GM12878 (cell line): ENCODE results near the gene ZBTB8OS. TPM values are rescaled to one million over a fixed set of nuclear protein-coding genes. Genes with fewer than 3 reads are reported as not detected.

ENCODE experiments used
- ATAC-seq: fragments of 200-7000 bp; cut with Tn5 transposase; 3 replicates; pipeline ENCODE4 v1.9.1; 2020; ENCODE audit warnings: mild to moderate bottlenecking, moderate library complexity
- BruUV-seq: library from RNA; stranded (reverse); fragments of 400-500 nt; replicated peaks from 2 replicates; lab custom pipeline; 2021; lab: Mats Ljungman, UMichigan
- CTCF ChIA-PET: fragments of 300-600 bp; sonication (Branson Sonifier 250); formaldehyde crosslinking; extraction: SDS; loops from one replicate; lab custom pipeline; 2021; ENCODE audit warnings: inconsistent platforms; lab: Yijun Ruan, JAX
- POLR2A ChIA-PET: fragments of 350-600 bp; formaldehyde crosslinking; extraction: SDS; loops from one replicate; lab custom pipeline; 2021; ENCODE audit warnings: inconsistent platforms; lab: Charles Lee
- RAD21 ChIA-PET: fragments of 300-600 bp; sonication (Branson Sonifier 250); formaldehyde crosslinking; loops from one replicate; lab custom pipeline; 2023; ENCODE audit warnings: antibody characterized with exemption; ENCODE audit not compliant: unreplicated experiment; lab: Charles Lee
- SMC1A ChIA-PET: fragments of 300-600 bp; sonication (Branson Sonifier 250); formaldehyde crosslinking; loops from one replicate; lab custom pipeline; 2023; ENCODE audit not compliant: unreplicated experiment, uncharacterized antibody; lab: Charles Lee
- DNase-seq: peaks from one replicate; pipeline ENCODE4 v3.0.0-alpha.2; 2011; ENCODE audit warnings: low read depth, low spot score
- FAIRE-seq: peaks from 3 replicates; lab custom pipeline; 2011; peaks lifted over from hg19 to GRCh38; lab: Jason Lieb, UNC
- H2AFZ ChIP-seq: 2 replicates; pipeline ENCODE4 v1.6.0; 2011; ENCODE audit warnings: low read depth, low read length, control low read depth; ENCODE audit not compliant: control insufficient read depth
- H3K27ac ChIP-seq: 2 replicates; pipeline ENCODE4 v1.5.1; 2011; ENCODE audit warnings: control low read depth; ENCODE audit not compliant: control insufficient read depth, insufficient read depth
- H3K27me3 ChIP-seq, 2 experiments: replicated peaks in 1 of 2; 2 replicates each; pipeline versions ENCODE4 v1.6.0 to v1.6.1; 2011; ENCODE audit warnings: low read length in 1 of 2; ENCODE audit not compliant: control insufficient read depth in 2 of 2, insufficient read depth in 2 of 2
- H3K36me3 ChIP-seq, 2 experiments: 2 replicates each; pipeline ENCODE4 v1.5.1; 2011; ENCODE audit warnings: low read length in 1 of 2; ENCODE audit not compliant: control insufficient read depth in 2 of 2, insufficient read depth in 2 of 2
- H3K4me1 ChIP-seq: 2 replicates; pipeline ENCODE4 v1.6.1; 2011; ENCODE audit warnings: mild to moderate bottlenecking, low read length, moderate library complexity, mixed read lengths; ENCODE audit not compliant: control insufficient read depth, insufficient read depth
- H3K4me2 ChIP-seq: 2 replicates; pipeline ENCODE4 v1.6.0; 2011; ENCODE audit warnings: control low read depth; ENCODE audit not compliant: control insufficient read depth, insufficient read depth
- H3K4me3 ChIP-seq: fragments of 200-600 bp; sonication (generic); 2 replicates; pipeline ENCODE4 v1.5.1; 2016
- H3K79me2 ChIP-seq: 2 replicates; pipeline ENCODE4 v1.6.0; 2011; ENCODE audit warnings: low read length; ENCODE audit not compliant: control insufficient read depth, insufficient read depth
- H3K9ac ChIP-seq: 2 replicates; pipeline ENCODE4 v1.8.0; 2011; ENCODE audit warnings: low read length, control low read depth, mixed read lengths; ENCODE audit not compliant: control insufficient read depth, insufficient read depth
- H3K9me3 ChIP-seq: replicated peaks from 3 replicates; pipeline ENCODE4 v1.5.1; 2011; ENCODE audit warnings: mild to moderate bottlenecking, low read length; ENCODE audit not compliant: control insufficient read depth, insufficient read depth
- H4K20me1 ChIP-seq: 2 replicates; pipeline ENCODE4 v1.6.0; 2011; ENCODE audit not compliant: control insufficient read depth, insufficient read depth
- CBFB ChIP-seq: IDR thresholded peaks from 2 replicates; pipeline ENCODE4 v1.6.1; 2016; ENCODE audit warnings: antibody characterized with exemption, low read depth
- HDGF ChIP-seq: fragments of 450-650 bp; IDR thresholded peaks from 2 replicates; pipeline ENCODE4 v1.6.1; 2016; ENCODE audit warnings: antibody characterized with exemption
- MLLT1 ChIP-seq: fragments of 450-650 bp; IDR thresholded peaks from 2 replicates; pipeline ENCODE4 v1.6.1; 2016; ENCODE audit warnings: mild to moderate bottlenecking
- POLR2AphosphoS5 ChIP-seq: IDR thresholded peaks from 2 replicates; pipeline ENCODE4 v1.6.1; 2011; ENCODE audit warnings: mild to moderate bottlenecking, low read length, inconsistent platforms
- YY1 ChIP-seq: IDR thresholded peaks from 2 replicates; pipeline ENCODE4 v1.6.1; 2011; ENCODE audit warnings: low read depth, mild to moderate bottlenecking, low read length
- WGBS: methylation state at CpG from one replicate; pipeline ENCODE4 v1.1.6; 2016; ENCODE audit warnings: low lambda C conversion rate; ENCODE audit not compliant: insufficient replicate concordance, insufficient coverage; ENCODE audit errors: missing lambda C conversion rate; 5-methylcytosine and 5-hydroxymethylcytosine counted together
- in situ Hi-C: fragments of 300-500 bp; cut with MboI; formaldehyde crosslinking; loops from 9 replicates; pipeline ENCODE4 v1.14.3; 2018; ENCODE audit warnings: mixed read lengths
- intact Hi-C: fragments of 100-400 bp; cut with micrococcal nuclease; formaldehyde crosslinking; loops from one replicate; pipeline ENCODE4 v1.14.2; 2022; ENCODE audit not compliant: unreplicated experiment
- polyA plus RNA-seq, 11 experiments: library from polyadenylated mRNA; depleted of rRNA in 4 of 11; unstranded in 6 of 11; stranded (reverse) in 5 of 11; fragments of >200 nt; fragmentation: Nextera tagmentation in 4 of 11; fragmentation: Illumina TruSeq in 1 of 11; extraction: Ambion mirVana in 4 of 11; extraction: Trizol in 1 of 11; gene quantifications; 1 replicate in 1 of 11; 2 replicates in 10 of 11; pipeline versions ENCODE4 v1.2.1 to v1.2.3, GENCODE V29; 2011 to 2016; ENCODE audit warnings: inconsistent platforms in 2 of 11, missing spikeins in 2 of 11, low read depth in 1 of 11
- total RNA-seq, 4 experiments: library from RNA; depleted of rRNA in 3 of 4; stranded (reverse); fragments of >200 nt in 3 of 4; fragmentation: Illumina TruSeq in 1 of 4; extraction: Trizol in 1 of 4; gene quantifications; 2 replicates each; pipeline versions ENCODE4 v1.2.1 to v1.2.3, GENCODE V29; 2013 to 2021

The ZBTB8OS gene
- total and polyA plus RNA-seq, 10 of the 15 experiments (the other 5 are each of a cell fraction or from before 2014, with no cell fraction given) = 77.8 to 350 (median 139) TPM

DNA sequence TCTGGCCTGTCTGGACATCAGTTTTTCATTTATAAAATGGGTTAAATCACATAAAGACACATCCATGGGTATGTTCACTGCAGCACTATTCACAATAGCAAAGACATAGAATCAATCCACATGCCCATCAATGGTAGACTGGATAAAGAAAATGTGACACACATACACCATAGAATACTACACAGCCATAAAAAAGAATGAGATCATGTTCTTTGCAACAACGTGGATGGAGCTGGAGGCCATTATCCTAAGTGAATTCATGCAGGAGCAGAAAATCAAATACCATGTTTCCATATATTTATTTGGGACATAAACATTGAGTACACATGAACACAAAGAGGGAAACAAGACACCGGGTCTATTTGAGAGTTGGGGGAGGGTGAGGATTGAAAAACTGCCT is 28.1 kb downstream of the ZBTB8OS start:
- intact Hi-C loops = no loop called here
- POLR2A ChIA-PET = interaction anchor here (0.9 kb wide), 1 partner anchor 25 kb away, joined by 3 read pairs; no protein-coding TSS in a partner anchor

More for the DNA sequence above, 28.1 kb downstream of the ZBTB8OS start:
- Histone ChIP-seq H2AFZ (no peak overlapping the region), H4K20me1 (no peaks in the 10 kb centered on the region), H3K27me3 (no peaks in the 10 kb centered on the region), H3K9ac (no peak overlapping the region), H3K4me3 (no peak overlapping the region), H3K36me3 (peaks cover 0 to 16% of the 10 kb centered on the region in 2 experiments), H3K4me1 (peaks cover 49% of the 10 kb centered on the region), H3K27ac (no peak overlapping the region), H3K9me3 (peaks cover 4% of the 10 kb centered on the region), H3K79me2 (peaks cover 22% of the 10 kb centered on the region), H3K4me2 (no peak overlapping the region)
- CTCF ChIA-PET = interaction anchor here (0.8 to 1.3 kb wide), 2 partner anchors 18 to 102 kb away, joined by 3 to 4 read pairs; no protein-coding TSS in a partner anchor
- in situ Hi-C loops = no loop called here
- ATAC-seq = no peak
- SMC1A ChIA-PET = interaction anchor here (0.7 to 0.9 kb wide), 2 partner anchors 102 to 347 kb away, joined by 3 read pairs; no protein-coding TSS in a partner anchor
- 86% methylated on average over 2 of the region's 2 CpGs for WGBS
- BruUV-seq = no TSS peak
- no peak for DNase-seq
- no peak for TF ChIP-seq HDGF
- no peak for TF ChIP-seq CBFB
- no peak for TF ChIP-seq POLR2AphosphoS5
- no peak for TF ChIP-seq YY1
- TF ChIP-seq MLLT1 = no peak
- no peak for FAIRE-seq
- RAD21 ChIA-PET = interaction anchor here (0.6 to 1.2 kb wide), 2 partner anchors 27 to 102 kb away, joined by 3 to 4 read pairs; no protein-coding TSS in a partner anchor
